GM23338 (cell line): ENCODE data around the gene RMND1.

ENCODE experiments used
- CREB1 ChIP-seq: fragments of 250-450 bp; sonication (Bioruptor Pico); IDR thresholded peaks from 2 replicates; pipeline ENCODE4 v1.5.0; 2020; ENCODE audit warnings: low read depth, mild to moderate bottlenecking, moderate library complexity
- CTCF ChIP-seq, 2 experiments: fragments of 200-600 bp in 1 of 2; sonication (generic) in 1 of 2; conservative IDR thresholded peaks; 2 replicates each; pipeline versions ENCODE4 v1.5.1 to v1.6.1; 2016 to 2017; ENCODE audit warnings: antibody characterized with exemption in 2 of 2, low read depth in 2 of 2, mild to moderate bottlenecking in 2 of 2, moderate library complexity in 1 of 2
- EZH2 ChIP-seq: fragments of 200-600 bp; sonication (generic); IDR thresholded peaks from one replicate; pipeline ENCODE4 v1.8.0; 2017; ENCODE audit warnings: antibody characterized with exemption, mild to moderate bottlenecking, low read depth; ENCODE audit not compliant: unreplicated experiment
- EZH2phosphoT487 ChIP-seq: fragments of 200-600 bp; sonication (generic); IDR thresholded peaks from one replicate; pipeline ENCODE4 v1.8.1; 2018; ENCODE audit warnings: antibody characterized with exemption; ENCODE audit not compliant: unreplicated experiment
- JUNB ChIP-seq: IDR thresholded peaks from one replicate; pipeline ENCODE4 v1.6.1; 2016; ENCODE audit warnings: antibody characterized with exemption; ENCODE audit not compliant: unreplicated experiment
- NANOG ChIP-seq: IDR thresholded peaks from 2 replicates; pipeline ENCODE4 v1.6.1; 2016; ENCODE audit warnings: antibody characterized with exemption, borderline replicate concordance
- POLR2AphosphoS5 ChIP-seq: IDR thresholded peaks from 2 replicates; pipeline ENCODE4 v1.6.1; 2016; ENCODE audit warnings: antibody characterized with exemption, low read depth
- REST ChIP-seq: IDR thresholded peaks from one replicate; pipeline ENCODE4 v1.6.1; 2018; ENCODE audit warnings: antibody characterized with exemption; ENCODE audit not compliant: unreplicated experiment
- STAT1 ChIP-seq: IDR thresholded peaks from one replicate; pipeline ENCODE4 v1.6.1; 2016; ENCODE audit warnings: antibody characterized with exemption; ENCODE audit not compliant: unreplicated experiment
- TF ChIP-seq, protein P1 (sequence below): fragments of 250-450 bp; sonication (Bioruptor Pico); IDR thresholded peaks from 2 replicates; pipeline ENCODE4 v1.5.0; 2020; ENCODE audit warnings: mild to moderate bottlenecking, moderate library complexity

GRCh38 chr6:151431337-151431736 is 20.6 kb downstream of the RMND1 start:
- no peak for TF ChIP-seq EZH2
- TF ChIP-seq CTCF (conservative IDR thresholded peaks at IDR 0.05; ENCODE audit: low read depth in 2 of 2), result no peak
- no peak for TF ChIP-seq REST
- TF ChIP-seq POLR2AphosphoS5, result no peak
- no peak for TF ChIP-seq JUNB
- no peak for TF ChIP-seq EZH2phosphoT487
- TF ChIP-seq CREB1 (CRISPR knock-in tag), result no peak
- no peak for TF ChIP-seq NANOG
- no peak for TF ChIP-seq STAT1
- TF ChIP-seq, protein P1, sequence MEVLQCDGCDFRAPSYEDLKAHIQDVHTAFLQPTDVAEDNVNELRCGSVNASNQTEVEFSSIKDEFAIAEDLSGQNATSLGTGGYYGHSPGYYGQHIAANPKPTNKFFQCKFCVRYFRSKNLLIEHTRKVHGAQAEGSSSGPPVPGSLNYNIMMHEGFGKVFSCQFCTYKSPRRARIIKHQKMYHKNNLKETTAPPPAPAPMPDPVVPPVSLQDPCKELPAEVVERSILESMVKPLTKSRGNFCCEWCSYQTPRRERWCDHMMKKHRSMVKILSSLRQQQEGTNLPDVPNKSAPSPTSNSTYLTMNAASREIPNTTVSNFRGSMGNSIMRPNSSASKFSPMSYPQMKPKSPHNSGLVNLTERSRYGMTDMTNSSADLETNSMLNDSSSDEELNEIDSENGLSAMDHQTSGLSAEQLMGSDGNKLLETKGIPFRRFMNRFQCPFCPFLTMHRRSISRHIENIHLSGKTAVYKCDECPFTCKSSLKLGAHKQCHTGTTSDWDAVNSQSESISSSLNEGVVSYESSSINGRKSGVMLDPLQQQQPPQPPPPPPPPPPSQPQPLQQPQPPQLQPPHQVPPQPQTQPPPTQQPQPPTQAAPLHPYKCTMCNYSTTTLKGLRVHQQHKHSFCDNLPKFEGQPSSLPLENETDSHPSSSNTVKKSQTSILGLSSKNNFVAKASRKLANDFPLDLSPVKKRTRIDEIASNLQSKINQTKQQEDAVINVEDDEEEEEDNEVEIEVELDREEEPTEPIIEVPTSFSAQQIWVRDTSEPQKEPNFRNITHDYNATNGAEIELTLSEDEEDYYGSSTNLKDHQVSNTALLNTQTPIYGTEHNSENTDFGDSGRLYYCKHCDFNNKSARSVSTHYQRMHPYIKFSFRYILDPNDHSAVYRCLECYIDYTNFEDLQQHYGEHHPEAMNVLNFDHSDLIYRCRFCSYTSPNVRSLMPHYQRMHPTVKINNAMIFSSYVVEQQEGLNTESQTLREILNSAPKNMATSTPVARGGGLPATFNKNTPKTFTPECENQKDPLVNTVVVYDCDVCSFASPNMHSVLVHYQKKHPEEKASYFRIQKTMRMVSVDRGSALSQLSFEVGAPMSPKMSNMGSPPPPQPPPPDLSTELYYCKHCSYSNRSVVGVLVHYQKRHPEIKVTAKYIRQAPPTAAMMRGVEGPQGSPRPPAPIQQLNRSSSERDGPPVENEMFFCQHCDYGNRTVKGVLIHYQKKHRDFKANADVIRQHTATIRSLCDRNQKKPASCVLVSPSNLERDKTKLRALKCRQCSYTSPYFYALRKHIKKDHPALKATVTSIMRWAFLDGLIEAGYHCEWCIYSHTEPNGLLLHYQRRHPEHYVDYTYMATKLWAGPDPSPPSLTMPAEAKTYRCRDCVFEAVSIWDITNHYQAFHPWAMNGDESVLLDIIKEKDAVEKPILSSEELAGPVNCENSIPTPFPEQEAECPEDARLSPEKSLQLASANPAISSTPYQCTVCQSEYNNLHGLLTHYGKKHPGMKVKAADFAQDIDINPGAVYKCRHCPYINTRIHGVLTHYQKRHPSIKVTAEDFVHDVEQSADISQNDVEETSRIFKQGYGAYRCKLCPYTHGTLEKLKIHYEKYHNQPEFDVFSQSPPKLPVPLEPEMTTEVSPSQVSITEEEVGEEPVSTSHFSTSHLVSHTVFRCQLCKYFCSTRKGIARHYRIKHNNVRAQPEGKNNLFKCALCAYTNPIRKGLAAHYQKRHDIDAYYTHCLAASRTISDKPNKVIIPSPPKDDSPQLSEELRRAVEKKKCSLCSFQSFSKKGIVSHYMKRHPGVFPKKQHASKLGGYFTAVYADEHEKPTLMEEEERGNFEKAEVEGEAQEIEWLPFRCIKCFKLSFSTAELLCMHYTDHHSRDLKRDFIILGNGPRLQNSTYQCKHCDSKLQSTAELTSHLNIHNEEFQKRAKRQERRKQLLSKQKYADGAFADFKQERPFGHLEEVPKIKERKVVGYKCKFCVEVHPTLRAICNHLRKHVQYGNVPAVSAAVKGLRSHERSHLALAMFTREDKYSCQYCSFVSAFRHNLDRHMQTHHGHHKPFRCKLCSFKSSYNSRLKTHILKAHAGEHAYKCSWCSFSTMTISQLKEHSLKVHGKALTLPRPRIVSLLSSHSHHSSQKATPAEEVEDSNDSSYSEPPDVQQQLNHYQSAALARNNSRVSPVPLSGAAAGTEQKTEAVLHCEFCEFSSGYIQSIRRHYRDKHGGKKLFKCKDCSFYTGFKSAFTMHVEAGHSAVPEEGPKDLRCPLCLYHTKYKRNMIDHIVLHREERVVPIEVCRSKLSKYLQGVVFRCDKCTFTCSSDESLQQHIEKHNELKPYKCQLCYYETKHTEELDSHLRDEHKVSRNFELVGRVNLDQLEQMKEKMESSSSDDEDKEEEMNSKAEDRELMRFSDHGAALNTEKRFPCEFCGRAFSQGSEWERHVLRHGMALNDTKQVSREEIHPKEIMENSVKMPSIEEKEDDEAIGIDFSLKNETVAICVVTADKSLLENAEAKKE, result no peak
